H1 (cell line): Measurements from ENCODE around the gene C2CD2L. TPM values are rescaled to one million over a fixed set of nuclear protein-coding genes. Genes with fewer than 3 reads are reported as not detected.

Experiments used
- GTF2F1 ChIP-seq: IDR thresholded peaks from 2 replicates; pipeline ENCODE4 v1.6.1; 2012; ENCODE audit warnings: low read depth, low read length, improper control_type of control experiment, borderline replicate concordance
- USF2 ChIP-seq: IDR thresholded peaks from 2 replicates; pipeline ENCODE4 v1.6.1; 2011; ENCODE audit warnings: low read length, improper control_type of control experiment
- polyA plus RNA-seq, 7 experiments: library from polyadenylated mRNA; depleted of rRNA in 3 of 7; stranded (reverse) in 5 of 7; unstranded in 2 of 7; fragments of >200 nt in 5 of 7; fragments of 200-250 nt in 2 of 7; gene quantifications; 1 replicate in 5 of 7; 2 replicates in 1 of 7; 4 replicates in 1 of 7; pipeline versions ENCODE4 v1.2.1 to v1.2.3, GENCODE V29; 2011 to 2013; ENCODE audit warnings: missing spikeins in 2 of 7, mixed read lengths in 2 of 7
- total RNA-seq: library from RNA; stranded (reverse); fragmentation: NEBNext Ultra II Directional; extraction: Animal tissue kit (Norgen Biotek cat#: 25700); gene quantifications from 2 replicates; pipeline ENCODE4 v1.2.1, GENCODE V29; 2021

The C2CD2L gene
- total and polyA plus RNA-seq, 2 of the 8 experiments (the other 6 are each of a cell fraction or from before 2014, with no cell fraction given): 2.5 to 4.0 TPM

GRCh38 chr11:119077839-119078238 lies 29.3 kb upstream of the C2CD2L start (continued):
- no peak for TF ChIP-seq USF2
- no peak for TF ChIP-seq GTF2F1
